H1 (cell line): Measurements from ENCODE around the gene RPL13A. TPM values are rescaled to one million over a fixed set of nuclear protein-coding genes. Genes with fewer than 3 reads are reported as not detected.

Experiments
- CTCF ChIA-PET: fragments of 300-600 bp; sonication (Branson Sonifier 250); formaldehyde crosslinking; loops from one replicate; lab custom pipeline; 2021; ENCODE audit not compliant: partially characterized antibody; lab: Charles Lee
- POLR2A ChIA-PET: fragments of 300-600 bp; sonication (Branson Sonifier 250); formaldehyde crosslinking; loops from one replicate; lab custom pipeline; 2021; ENCODE audit warnings: inconsistent platforms; ENCODE audit not compliant: partially characterized antibody; lab: Charles Lee
- DNase-seq, 2 experiments: peaks; one replicate each; pipeline versions ENCODE4 v3.0.0 to v3.0.0-alpha.2; 2010 to 2022; ENCODE audit warnings: low spot score in 2 of 2, low read depth in 1 of 2, mixed read lengths in 1 of 2
- FAIRE-seq: peaks from 2 replicates; lab custom pipeline; 2011; peaks lifted over from hg19 to GRCh38; lab: Jason Lieb, UNC
- H2AFZ ChIP-seq: 2 replicates; pipeline ENCODE4 v1.8.1; 2012; ENCODE audit warnings: low read length, inconsistent platforms
- H2AK5ac ChIP-seq: 2 replicates; pipeline ENCODE4 v1.6.1; 2013; ENCODE audit warnings: low read depth, low read length
- H2BK120ac ChIP-seq: replicated peaks from 2 replicates; pipeline ENCODE3; 2013; ENCODE audit warnings: low read depth, low read length, inconsistent platforms
- H2BK12ac ChIP-seq: 2 replicates; pipeline ENCODE4 v1.6.1; 2013; ENCODE audit warnings: low read depth, low read length
- H2BK15ac ChIP-seq: 2 replicates; pipeline ENCODE4 v1.6.1; 2013; ENCODE audit warnings: low read length
- H2BK20ac ChIP-seq: 2 replicates; pipeline ENCODE4 v1.6.1; 2013; ENCODE audit warnings: low read length
- H2BK5ac ChIP-seq: 2 replicates; pipeline ENCODE4 v1.6.1; 2013; ENCODE audit warnings: low read depth, low read length
- H3K14ac ChIP-seq: 2 replicates; pipeline ENCODE4 v1.6.1; 2013; ENCODE audit warnings: inconsistent platforms; ENCODE audit not compliant: insufficient read length
- H3K18ac ChIP-seq: 2 replicates; pipeline ENCODE4 v1.6.1; 2013; ENCODE audit warnings: low read length; ENCODE audit errors: extremely low read depth
- H3K23ac ChIP-seq: 2 replicates; pipeline ENCODE4 v1.6.1; 2013; ENCODE audit warnings: inconsistent platforms; ENCODE audit not compliant: insufficient read length
- H3K23me2 ChIP-seq: 2 replicates; pipeline ENCODE4 v1.6.1; 2013; ENCODE audit warnings: low read depth, low read length
- H3K27ac ChIP-seq: 2 replicates; pipeline ENCODE4 v1.6.1; 2011; ENCODE audit warnings: low read depth, low read length, inconsistent platforms
- H3K27me3 ChIP-seq, 4 experiments: replicated peaks in 1 of 4; 1 replicate in 1 of 4; 2 replicates in 3 of 4; pipeline versions ENCODE4 v1.6.1 to v1.8.1; 2011 to 2013; ENCODE audit warnings: low read length in 3 of 4, mild to moderate bottlenecking in 3 of 4, inconsistent platforms in 2 of 4, mixed read lengths in 2 of 4, moderate library complexity in 1 of 4; ENCODE audit not compliant: control insufficient read depth in 3 of 4, insufficient read depth in 3 of 4; ENCODE audit errors: extremely low read depth in 1 of 4
- H3K36me3 ChIP-seq, 4 experiments: 2 replicates each; pipeline versions ENCODE4 v1.6.1 to v1.8.1; 2011 to 2013; ENCODE audit warnings: mild to moderate bottlenecking in 4 of 4, low read length in 3 of 4, moderate library complexity in 2 of 4, control low read depth in 1 of 4, inconsistent platforms in 1 of 4; ENCODE audit not compliant: insufficient read depth in 4 of 4, control insufficient read depth in 2 of 4
- H3K4ac ChIP-seq: replicated peaks from 2 replicates; pipeline ENCODE3; 2013; ENCODE audit warnings: low read length, low read depth, mixed read lengths, inconsistent platforms; ENCODE audit not compliant: insufficient read length
- H3K4me1 ChIP-seq, 4 experiments: replicated peaks in 1 of 4; 1 replicate in 1 of 4; 2 replicates in 3 of 4; pipeline versions ENCODE4 v1.6.1 to v1.8.1; 2011 to 2013; ENCODE audit warnings: low read length in 3 of 4, inconsistent platforms in 2 of 4, mixed read lengths in 1 of 4; ENCODE audit not compliant: insufficient read depth in 4 of 4, control insufficient read depth in 3 of 4
- H3K4me2 ChIP-seq, 2 experiments: 2 replicates each; pipeline versions ENCODE4 v1.6.1 to v1.8.1; 2011 to 2013; ENCODE audit warnings: low read depth in 2 of 2, low read length in 2 of 2, control low read depth in 1 of 2, inconsistent platforms in 1 of 2, mild to moderate bottlenecking in 1 of 2; ENCODE audit not compliant: insufficient read depth in 1 of 2
- H3K4me3 ChIP-seq, 4 experiments: fragments of 200-600, 300-600 bp in 1 of 4; sonication (generic), shearing (Covaris generic), sonication (Bioruptor Twin) in 1 of 4; 2 replicates each; pipeline versions ENCODE4 v1.5.1 to v1.8.1; 2011 to 2016; ENCODE audit warnings: low read length in 4 of 4, low read depth in 3 of 4, control low read depth in 2 of 4, inconsistent platforms in 2 of 4, mild to moderate bottlenecking in 2 of 4, mixed read lengths in 1 of 4, moderate library complexity in 1 of 4; ENCODE audit not compliant: insufficient read depth in 2 of 4; ENCODE audit errors: extremely low read depth in 1 of 4
- H3K56ac ChIP-seq: replicated peaks from 2 replicates; pipeline ENCODE3; 2013; ENCODE audit warnings: low read depth, mild to moderate bottlenecking, mixed read lengths, low read length, inconsistent platforms; ENCODE audit not compliant: insufficient read length
- H3K79me1 ChIP-seq: 2 replicates; pipeline ENCODE4 v1.6.1; 2013; ENCODE audit warnings: low read depth, low read length, control low read depth
- H3K79me2 ChIP-seq, 2 experiments: 2 replicates each; pipeline versions ENCODE4 v1.6.1 to v1.8.1; 2012 to 2013; ENCODE audit warnings: low read length in 2 of 2, mild to moderate bottlenecking in 2 of 2, inconsistent platforms in 1 of 2; ENCODE audit not compliant: insufficient read depth in 2 of 2, control insufficient read depth in 1 of 2
- H3K9ac ChIP-seq, 4 experiments: replicated peaks in 1 of 4; 1 replicate in 1 of 4; 2 replicates in 3 of 4; pipeline versions ENCODE4 v1.6.1 to v1.8.1; 2011 to 2013; ENCODE audit warnings: low read depth in 3 of 4, low read length in 3 of 4, control low read depth in 2 of 4, mild to moderate bottlenecking in 2 of 4, moderate library complexity in 2 of 4, inconsistent platforms in 1 of 4; ENCODE audit errors: extremely low read depth in 1 of 4
- H3K9me3 ChIP-seq, 2 experiments: 2 replicates each; pipeline versions ENCODE4 v1.6.1 to v1.8.1; 2012 to 2013; ENCODE audit warnings: mild to moderate bottlenecking in 2 of 2, moderate library complexity in 2 of 2, control low read depth in 1 of 2, inconsistent platforms in 1 of 2, low read depth in 1 of 2, low read length in 1 of 2, mixed read lengths in 1 of 2; ENCODE audit not compliant: insufficient read depth in 2 of 2
- H4K20me1 ChIP-seq, 2 experiments: replicated peaks in 1 of 2; 2 replicates each; pipeline versions ENCODE3 to v1.8.1; 2011 to 2013; ENCODE audit warnings: inconsistent platforms in 2 of 2, low read length in 2 of 2, mild to moderate bottlenecking in 1 of 2; ENCODE audit not compliant: insufficient read depth in 2 of 2, control insufficient read depth in 1 of 2
- H4K5ac ChIP-seq: 2 replicates; pipeline ENCODE4 v1.6.1; 2013; ENCODE audit warnings: low read length, low read depth, mixed read lengths, inconsistent platforms; ENCODE audit not compliant: insufficient read length
- H4K8ac ChIP-seq: 2 replicates; pipeline ENCODE4 v1.8.0; 2013; ENCODE audit warnings: mild to moderate bottlenecking, moderate library complexity, low read length, inconsistent platforms; ENCODE audit not compliant: insufficient read depth; ENCODE audit errors: extremely low read depth
- H4K91ac ChIP-seq: replicated peaks from 2 replicates; pipeline ENCODE3; 2013; ENCODE audit warnings: low read length, mixed read lengths, inconsistent platforms; ENCODE audit not compliant: insufficient read length
- BRCA1 ChIP-seq: IDR thresholded peaks from 2 replicates; pipeline ENCODE4 v1.6.1; 2012; ENCODE audit warnings: low read depth, low read length, improper control_type of control experiment
- CBX8 ChIP-seq: fragments of 300-800, 300-1000 bp; sonication (generic); IDR thresholded peaks from 2 replicates; pipeline ENCODE4 v1.7.1; 2016; ENCODE audit warnings: low read depth, low read length, borderline replicate concordance
- KDM4A ChIP-seq: IDR thresholded peaks from one replicate; pipeline ENCODE4 v1.7.1; 2012; ENCODE audit warnings: low read depth, mild to moderate bottlenecking, moderate library complexity, low read length, inconsistent platforms; ENCODE audit not compliant: severe bottlenecking
- MAFK ChIP-seq: IDR thresholded peaks from 2 replicates; pipeline ENCODE4 v1.6.1; 2012; ENCODE audit warnings: low read depth, mild to moderate bottlenecking, improper control_type of control experiment, low read length
- NRF1 ChIP-seq: IDR thresholded peaks from 2 replicates; pipeline ENCODE4 v1.6.1; 2011; ENCODE audit warnings: mild to moderate bottlenecking, low read depth, low read length, improper control_type of control experiment
- SIN3A ChIP-seq, 2 experiments: IDR thresholded peaks in 1 of 2; conservative IDR thresholded peaks in 1 of 2; 2 replicates each; pipeline ENCODE4 v1.6.1; 2011 to 2012; ENCODE audit warnings: low read length in 2 of 2, improper control_type of control experiment in 1 of 2, low read depth in 1 of 2, mild to moderate bottlenecking in 1 of 2
- SRF ChIP-seq: IDR thresholded peaks from 2 replicates; pipeline ENCODE4 v1.6.1; 2011; ENCODE audit warnings: mild to moderate bottlenecking, low read depth, low read length, moderate library complexity
- TBP ChIP-seq: IDR thresholded peaks from 2 replicates; pipeline ENCODE4 v1.6.1; 2011; ENCODE audit warnings: low read depth, low read length, improper control_type of control experiment
- WGBS, 2 experiments: shearing (Covaris generic) in 1 of 2; methylation state at CpG; one replicate each; pipeline versions ENCODE4 v1.1.6 to v1.1.7; 2013 to 2015; ENCODE audit warnings: low lambda C conversion rate in 2 of 2, mixed read lengths in 2 of 2, inconsistent platforms in 1 of 2, low coverage in 1 of 2, missing lambda C conversion rate in 1 of 2; ENCODE audit not compliant: insufficient replicate concordance in 2 of 2, insufficient coverage in 1 of 2, insufficient read length in 1 of 2; ENCODE audit errors: extremely low coverage in 1 of 2, missing lambda C conversion rate in 1 of 2; 5-methylcytosine and 5-hydroxymethylcytosine counted together
- polyA plus RNA-seq, 7 experiments: library from polyadenylated mRNA; depleted of rRNA in 3 of 7; stranded (reverse) in 5 of 7; unstranded in 2 of 7; fragments of >200 nt in 5 of 7; fragments of 200-250 nt in 2 of 7; gene quantifications; 1 replicate in 5 of 7; 2 replicates in 1 of 7; 4 replicates in 1 of 7; pipeline versions ENCODE4 v1.2.1 to v1.2.3, GENCODE V29; 2011 to 2013; ENCODE audit warnings: missing spikeins in 2 of 7, mixed read lengths in 2 of 7
- total RNA-seq: library from RNA; stranded (reverse); fragmentation: NEBNext Ultra II Directional; extraction: Animal tissue kit (Norgen Biotek cat#: 25700); gene quantifications from 2 replicates; pipeline ENCODE4 v1.2.1, GENCODE V29; 2021
- TF ChIP-seq, protein P1 (sequence below): IDR thresholded peaks from 2 replicates; pipeline ENCODE4 v1.6.1; 2011; ENCODE audit warnings: low read depth, mild to moderate bottlenecking, low read length; ENCODE audit not compliant: insufficient read depth

Gene RPL13A
- total and polyA plus RNA-seq, 2 of the 8 experiments (the other 6 are each of a cell fraction or from before 2014, with no cell fraction given), result 3,305 to 8,868 TPM

DNA sequence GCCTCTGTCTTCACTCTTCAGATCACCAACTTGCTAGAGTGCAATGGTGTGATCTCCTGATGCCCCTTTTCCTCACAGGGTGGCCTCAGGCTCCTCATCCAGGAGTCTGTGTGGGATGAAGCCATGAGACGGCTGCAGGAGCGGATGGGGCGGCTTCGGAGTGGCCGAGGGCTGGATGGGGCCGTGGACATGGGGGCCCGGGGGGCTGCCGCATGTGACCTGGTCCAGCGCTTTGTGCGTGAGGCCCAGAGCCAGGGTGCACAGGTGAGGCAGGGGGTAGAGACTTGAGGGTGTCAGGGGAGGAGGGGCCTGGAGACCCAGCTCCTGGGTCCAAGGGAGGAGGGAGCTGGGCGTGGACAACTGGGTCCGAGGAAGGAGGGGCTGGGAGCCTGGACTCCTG is 24.9 kb upstream of the RPL13A start:
- Histone ChIP-seq H2BK15ac (no peak overlapping the region), H3K23me2 (no peaks in the 10 kb centered on the region), H3K79me2 (no peaks in the 10 kb centered on the region), H4K5ac (no peak overlapping the region), H2BK120ac (no peak overlapping the region), H3K14ac (no peak overlapping the region), H3K9ac (no peak overlapping the region), H4K8ac (no peak overlapping the region), H2BK20ac (no peak overlapping the region), H3K56ac (no peak overlapping the region), H2AK5ac (no peak overlapping the region), H3K4me3 (no peak overlapping the region), H3K4me1 (no peaks in the 10 kb centered on the region), H3K23ac (no peak overlapping the region), H2BK5ac (no peak overlapping the region), H3K36me3 (peaks cover 0 to 17% (median 6%) of the 10 kb centered on the region in 4 experiments; a peak in 4 of 8 replicates), H3K9me3 (no peaks in the 10 kb centered on the region), H3K79me1 (no peaks in the 10 kb centered on the region; the same call in 1 of the 2 replicates), H3K4ac (no peak overlapping the region), H4K20me1 (no peaks in the 10 kb centered on the region), H4K91ac (no peak overlapping the region), H2BK12ac (no peak overlapping the region), H2AFZ (no peak overlapping the region), H3K18ac (no peak overlapping the region), H3K27me3 (no peaks in the 10 kb centered on the region), H3K27ac (no peak overlapping the region), H3K4me2 (no peak overlapping the region)
- TF ChIP-seq, protein P1, sequence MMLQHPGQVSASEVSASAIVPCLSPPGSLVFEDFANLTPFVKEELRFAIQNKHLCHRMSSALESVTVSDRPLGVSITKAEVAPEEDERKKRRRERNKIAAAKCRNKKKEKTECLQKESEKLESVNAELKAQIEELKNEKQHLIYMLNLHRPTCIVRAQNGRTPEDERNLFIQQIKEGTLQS, result no peak
- no peak for TF ChIP-seq SRF
- no peak for TF ChIP-seq SIN3A (conservative IDR thresholded peaks at IDR 0.05 in 1 of 2, IDR thresholded peaks at IDR 0.05 in 1 of 2; ENCODE audit: low read depth in 1 of 2, low read length in 2 of 2)
- no peak for TF ChIP-seq NRF1
- TF ChIP-seq TBP, result no peak
- no peak for TF ChIP-seq KDM4A
- TF ChIP-seq MAFK, result no peak
- no peak for TF ChIP-seq CBX8
- TF ChIP-seq BRCA1, result no peak
- no peak for FAIRE-seq
- CTCF ChIA-PET, result interaction anchor here (4.8 kb wide), 1 partner anchor 10 kb away, joined by 28 read pairs; the partner anchor contains the start of gene FLT3LG
- 93% methylated on average over 10 of the region's 12 CpGs; no CpG with 5 or more reads in 1 of the 2 experiments for WGBS, 2 experiments
- POLR2A ChIA-PET, result no interaction called here
- DNase-seq, result no peak
